ENCODE data around the gene BAHCC1.

Gene BAHCC1

GRCh38 chr17:81402981-81403467, 7.8 kb downstream of the BAHCC1 start:
- Mint-ChIP-seq H3K36me3 (ENCODE audit: low read depth) (peaks cover 4% of the 10 kb centered on the region), H3K4me1 (ENCODE audit: low read depth) (peaks cover 5% of the 10 kb centered on the region), H3K27ac (no peak overlapping the region), H3K27me3 (ENCODE audit: low read depth) (peaks cover 65% of the 10 kb centered on the region), H3K9me3 (no peaks in the 10 kb centered on the region), H3K4me3 (no peak overlapping the region)
- no peak for DNase-seq (ENCODE audit: low spot score)

- H3K4me3 Mint-ChIP-seq, result no peak overlapping the region
- no peaks in the 10 kb centered on the region for H3K9me3 Mint-ChIP-seq
- DNase-seq (ENCODE audit: low spot score), result no peak
- no peak overlapping the region for H3K27ac Mint-ChIP-seq
- H3K27me3 Mint-ChIP-seq (ENCODE audit: low read depth), result peaks cover 59% of the 10 kb centered on the region
- H3K36me3 Mint-ChIP-seq (ENCODE audit: low read depth), result peaks cover 3% of the 10 kb centered on the region
- H3K4me1 Mint-ChIP-seq (ENCODE audit: low read depth), result peaks cover 3% of the 10 kb centered on the region
Observed at GRCh38 chr17:81403671-81404534, 8.6 kb downstream of the BAHCC1 start.

GRCh38 chr17:81404558-81405165, 9.4 kb downstream of the BAHCC1 start:
- H3K9me3 Mint-ChIP-seq, result no peaks in the 10 kb centered on the region
- no peak for DNase-seq (ENCODE audit: low spot score)
- peaks cover 2% of the 10 kb centered on the region for H3K36me3 Mint-ChIP-seq (ENCODE audit: low read depth)
- H3K4me3 Mint-ChIP-seq, result no peak overlapping the region
- H3K27me3 Mint-ChIP-seq (ENCODE audit: low read depth), result peaks cover 64% of the 10 kb centered on the region
- no peak overlapping the region for H3K27ac Mint-ChIP-seq
- peaks cover 2% of the 10 kb centered on the region for H3K4me1 Mint-ChIP-seq (ENCODE audit: low read depth)

- H3K27ac Mint-ChIP-seq, result no peak overlapping the region
- DNase-seq (ENCODE audit: low spot score), result no peak
- H3K27me3 Mint-ChIP-seq (ENCODE audit: low read depth), result peaks cover 59% of the 10 kb centered on the region
- no peaks in the 10 kb centered on the region for H3K36me3 Mint-ChIP-seq (ENCODE audit: low read depth)
- H3K9me3 Mint-ChIP-seq, result no peaks in the 10 kb centered on the region
- no peak overlapping the region for H3K4me3 Mint-ChIP-seq
- H3K4me1 Mint-ChIP-seq (ENCODE audit: low read depth), result no peaks in the 10 kb centered on the region
Observed at GRCh38 chr17:81405411-81405872, 10.2 kb downstream of the BAHCC1 start.

- peaks cover 51% of the 10 kb centered on the region for H3K27me3 Mint-ChIP-seq (ENCODE audit: low read depth)
- H3K36me3 Mint-ChIP-seq (ENCODE audit: low read depth), result no peaks in the 10 kb centered on the region
- no peaks in the 10 kb centered on the region for H3K4me1 Mint-ChIP-seq (ENCODE audit: low read depth)
- no peak for DNase-seq (ENCODE audit: low spot score)
- no peak overlapping the region for H3K4me3 Mint-ChIP-seq
- H3K27ac Mint-ChIP-seq, result no peak overlapping the region
- H3K9me3 Mint-ChIP-seq, result no peaks in the 10 kb centered on the region
Observed at GRCh38 chr17:81406117-81406953, 11.1 kb downstream of the BAHCC1 start.

- Mint-ChIP-seq H3K36me3 (ENCODE audit: low read depth) (no peaks in the 10 kb centered on the region), H3K27me3 (ENCODE audit: low read depth) (peaks cover 38% of the 10 kb centered on the region), H3K4me1 (ENCODE audit: low read depth) (peaks cover 3% of the 10 kb centered on the region)
Observed at GRCh38 chr17:81408049-81408448, 12.8 kb downstream of the BAHCC1 start.

GRCh38 chr17:81409190-81409935, 14.1 kb downstream of the BAHCC1 start:
- H3K4me3 Mint-ChIP-seq, result no peak overlapping the region
- no peak for DNase-seq (ENCODE audit: low spot score)
- no peaks in the 10 kb centered on the region for H3K36me3 Mint-ChIP-seq (ENCODE audit: low read depth)
- peaks cover 27% of the 10 kb centered on the region for H3K27me3 Mint-ChIP-seq (ENCODE audit: low read depth)
- H3K27ac Mint-ChIP-seq, result no peak overlapping the region
- peaks cover 3% of the 10 kb centered on the region for H3K4me1 Mint-ChIP-seq (ENCODE audit: low read depth)
- no peaks in the 10 kb centered on the region for H3K9me3 Mint-ChIP-seq

More at GRCh38 chr17:81408049-81408448, 12.8 kb downstream of the BAHCC1 start:
- Mint-ChIP-seq H3K9me3 (no peaks in the 10 kb centered on the region), H3K27ac (no peak overlapping the region), H3K4me3 (no peak overlapping the region)
- no peak for DNase-seq (ENCODE audit: low spot score)

- H3K4me1 Mint-ChIP-seq (ENCODE audit: low read depth), result peaks cover 3% of the 10 kb centered on the region
- H3K27me3 Mint-ChIP-seq (ENCODE audit: low read depth), result peaks cover 16% of the 10 kb centered on the region
Observed at GRCh38 chr17:81410852-81411251, 15.6 kb downstream of the BAHCC1 start.

GRCh38 chr17:81411305-81411704, 16.0 kb downstream of the BAHCC1 start:
- no peaks in the 10 kb centered on the region for H3K36me3 Mint-ChIP-seq (ENCODE audit: low read depth)
- H3K27ac Mint-ChIP-seq, result no peak overlapping the region
- peaks cover 3% of the 10 kb centered on the region for H3K4me1 Mint-ChIP-seq (ENCODE audit: low read depth)
- no peaks in the 10 kb centered on the region for H3K9me3 Mint-ChIP-seq
- no peak overlapping the region for H3K4me3 Mint-ChIP-seq
- DNase-seq (ENCODE audit: low spot score), result no peak
- peaks cover 14% of the 10 kb centered on the region for H3K27me3 Mint-ChIP-seq (ENCODE audit: low read depth)

More at GRCh38 chr17:81410852-81411251, 15.6 kb downstream of the BAHCC1 start:
- Mint-ChIP-seq H3K4me3 (no peak overlapping the region), H3K9me3 (no peaks in the 10 kb centered on the region), H3K27ac (no peak overlapping the region), H3K36me3 (ENCODE audit: low read depth) (no peaks in the 10 kb centered on the region)
- DNase-seq (ENCODE audit: low spot score), result no peak

- H3K27ac Mint-ChIP-seq, result no peak overlapping the region
- peak; percentile 51 for DNase-seq (ENCODE audit: low spot score)
- H3K9me3 Mint-ChIP-seq, result no peaks in the 10 kb centered on the region
- H3K4me1 Mint-ChIP-seq (ENCODE audit: low read depth), result peaks cover 3% of the 10 kb centered on the region
- peak overlapping the region; percentile 65 for H3K4me3 Mint-ChIP-seq
- H3K36me3 Mint-ChIP-seq (ENCODE audit: low read depth), result no peaks in the 10 kb centered on the region
- peaks cover 14% of the 10 kb centered on the region for H3K27me3 Mint-ChIP-seq (ENCODE audit: low read depth)
Observed at GRCh38 chr17:81412490-81413093, 17.3 kb downstream of the BAHCC1 start.

GRCh38 chr17:81413497-81414135, 18.4 kb downstream of the BAHCC1 start:
- H3K4me3 Mint-ChIP-seq, result no peak overlapping the region
- no peak overlapping the region for H3K27ac Mint-ChIP-seq
- H3K36me3 Mint-ChIP-seq (ENCODE audit: low read depth), result no peaks in the 10 kb centered on the region

GRCh38 chr17:81414756-81415516, 19.7 kb downstream of the BAHCC1 start:
- no peaks in the 10 kb centered on the region for H3K36me3 Mint-ChIP-seq (ENCODE audit: low read depth)
- H3K4me1 Mint-ChIP-seq (ENCODE audit: low read depth), result peaks cover 3% of the 10 kb centered on the region
- no peak overlapping the region for H3K27ac Mint-ChIP-seq
- DNase-seq (ENCODE audit: low spot score), result no peak
- H3K27me3 Mint-ChIP-seq (ENCODE audit: low read depth), result peaks cover 2% of the 10 kb centered on the region
- no peaks in the 10 kb centered on the region for H3K9me3 Mint-ChIP-seq
- no peak overlapping the region for H3K4me3 Mint-ChIP-seq

More at GRCh38 chr17:81413497-81414135, 18.4 kb downstream of the BAHCC1 start:
- DNase-seq (ENCODE audit: low spot score), result no peak
- Mint-ChIP-seq H3K9me3 (no peaks in the 10 kb centered on the region), H3K27me3 (ENCODE audit: low read depth) (peaks cover 10% of the 10 kb centered on the region), H3K4me1 (ENCODE audit: low read depth) (peaks cover 3% of the 10 kb centered on the region)

Measured in T-helper 2 cell treated with Interferon-gamma antibody and Interleukin-4, amounts not matched to agents 5 μg/mL and 100 μg/mL, for 36 hours (primary cell).